Superior temporal gyrus (tissue), 1 donor: Measurements from ENCODE around the gene DPYD.

Experiments
- DNase-seq: peaks from one replicate; pipeline ENCODE4 v3.0.0-alpha.2; 2016; ENCODE audit errors: extremely low spot score

Gene DPYD

DNA sequence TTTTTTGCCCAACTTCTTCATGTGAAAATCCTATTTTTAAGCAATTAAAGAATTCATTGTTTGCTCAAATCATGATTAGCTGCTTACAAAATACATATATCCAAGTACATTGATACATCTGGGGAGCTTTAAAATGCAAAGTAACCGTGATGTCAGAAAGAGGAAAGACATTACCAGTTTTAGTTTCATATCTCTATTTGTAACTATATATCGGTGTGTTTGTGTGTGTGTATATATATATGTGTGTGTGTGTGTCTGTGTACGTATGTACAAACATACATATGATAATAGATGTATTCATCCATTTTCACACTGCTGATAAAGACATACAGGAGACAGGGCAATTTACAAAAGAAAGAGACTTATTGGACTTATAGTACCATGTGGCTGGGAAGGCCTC lies 310.1 kb downstream of the DPYD start:
- no peak for DNase-seq

DNA sequence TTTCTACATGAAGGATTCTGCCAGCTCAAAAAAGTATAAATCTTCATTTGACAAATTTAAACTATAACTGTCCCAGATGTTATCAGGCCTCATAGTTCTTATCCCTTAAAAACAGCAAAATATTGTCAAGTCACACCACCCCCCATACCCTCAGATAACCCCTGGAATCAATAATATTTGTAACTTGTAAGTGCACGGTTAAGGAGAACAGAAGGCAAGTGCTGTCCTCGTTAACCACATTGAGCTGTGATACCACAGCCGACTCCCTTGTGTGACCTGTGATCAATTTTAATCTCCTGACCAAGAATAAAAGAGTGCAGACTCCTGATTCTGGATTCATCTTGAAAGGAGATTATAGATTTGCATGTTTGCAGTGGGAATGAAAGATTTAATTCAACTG lies 310.7 kb downstream of the DPYD start:
- DNase-seq = no peak

DNA sequence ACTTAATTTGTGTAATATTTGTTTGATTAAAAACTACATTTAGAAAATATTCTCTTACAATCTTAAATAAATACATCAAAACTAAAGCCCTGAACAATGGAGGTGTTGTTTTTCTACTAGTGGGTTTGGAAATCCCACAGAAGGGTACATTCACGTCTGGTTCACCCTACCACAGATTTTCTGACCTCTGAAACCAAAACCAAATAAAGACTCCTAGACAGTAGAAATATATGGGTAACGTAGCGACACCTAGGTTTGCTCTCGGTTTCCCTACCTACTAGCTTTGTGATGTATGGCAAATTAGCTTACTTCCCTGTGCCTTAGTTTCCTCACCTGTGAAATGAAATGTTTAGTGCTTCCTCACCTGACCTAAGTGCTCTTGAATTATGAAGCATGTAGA lies 312.6 kb downstream of the DPYD start:
- no peak for DNase-seq

DNA sequence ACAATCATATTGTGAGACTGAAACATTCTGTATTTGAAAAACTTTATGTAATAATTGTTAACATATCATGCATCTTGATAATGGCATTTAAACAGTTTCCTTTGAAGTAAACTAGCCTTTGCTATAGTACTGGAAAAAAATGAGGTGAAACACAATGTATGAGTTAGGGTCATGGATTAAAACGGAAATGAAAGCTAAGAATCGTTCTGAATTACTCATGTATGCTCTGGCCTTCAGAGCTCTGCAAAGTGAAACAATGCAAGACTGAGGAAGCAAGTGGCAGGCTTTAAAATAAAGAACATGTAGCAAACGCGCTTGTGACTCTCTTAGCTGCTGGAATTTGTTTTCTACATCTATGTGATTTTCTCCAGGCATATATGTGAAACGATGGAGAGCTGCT lies 317.1 kb downstream of the DPYD start:
- DNase-seq = no peak

DNA sequence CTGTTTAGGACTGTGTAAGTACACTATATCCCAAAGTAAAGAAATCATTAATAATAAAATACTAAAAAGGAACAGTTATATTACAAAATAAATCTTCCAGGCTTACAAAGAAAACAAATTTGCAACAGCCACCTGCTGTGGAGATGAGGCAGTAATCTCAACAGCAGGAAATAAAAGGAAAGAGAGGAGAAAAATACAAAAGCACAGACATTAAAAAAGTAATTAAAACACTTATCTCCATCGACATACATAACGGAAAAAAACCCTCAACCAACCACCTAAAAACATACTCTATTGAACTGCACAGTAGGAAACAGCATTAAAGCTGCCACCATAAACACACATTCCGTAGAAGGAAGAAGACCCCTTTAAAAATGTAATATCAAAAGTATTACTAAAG lies 317.6 kb downstream of the DPYD start:
- DNase-seq = no peak

DNA sequence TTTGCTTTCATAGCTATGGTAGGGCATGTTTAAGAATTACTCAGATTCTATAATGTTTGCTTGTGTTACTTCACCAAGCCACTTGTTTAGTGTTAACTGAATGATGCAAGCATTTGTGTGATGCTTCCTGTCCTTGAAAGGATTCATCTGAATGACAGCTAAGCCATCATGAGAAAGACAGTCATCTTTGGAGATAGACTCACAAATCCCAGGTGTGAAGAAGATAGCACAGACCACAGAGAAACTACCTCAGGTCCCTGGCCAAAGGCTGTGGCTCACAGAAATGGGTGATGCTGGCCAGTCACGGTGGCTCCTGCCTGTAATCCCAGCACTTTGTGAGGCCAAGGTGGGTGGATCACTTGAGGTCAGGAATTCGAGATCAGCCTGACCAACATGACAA lies 321.4 kb downstream of the DPYD start:
- no peak for DNase-seq

DNA sequence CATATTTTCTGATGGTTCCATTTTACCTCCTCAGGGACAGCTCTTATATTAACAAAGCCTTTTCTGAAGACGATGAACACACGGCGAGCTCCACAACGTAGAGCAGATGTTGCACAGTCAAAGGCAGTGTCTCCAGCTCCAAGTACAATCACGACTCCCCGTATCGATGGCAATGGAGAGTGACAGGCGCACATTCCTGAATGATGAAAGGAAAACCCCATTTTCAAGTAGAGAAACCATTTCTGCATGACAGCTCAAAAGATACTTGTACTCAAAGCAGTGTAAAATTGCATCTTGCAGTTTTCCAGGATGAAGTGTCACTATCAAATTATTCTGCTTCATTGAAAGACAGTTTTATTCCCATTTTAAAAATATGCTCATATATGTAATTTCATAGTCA lies 327.6 kb downstream of the DPYD start:
- no peak for DNase-seq

DNA sequence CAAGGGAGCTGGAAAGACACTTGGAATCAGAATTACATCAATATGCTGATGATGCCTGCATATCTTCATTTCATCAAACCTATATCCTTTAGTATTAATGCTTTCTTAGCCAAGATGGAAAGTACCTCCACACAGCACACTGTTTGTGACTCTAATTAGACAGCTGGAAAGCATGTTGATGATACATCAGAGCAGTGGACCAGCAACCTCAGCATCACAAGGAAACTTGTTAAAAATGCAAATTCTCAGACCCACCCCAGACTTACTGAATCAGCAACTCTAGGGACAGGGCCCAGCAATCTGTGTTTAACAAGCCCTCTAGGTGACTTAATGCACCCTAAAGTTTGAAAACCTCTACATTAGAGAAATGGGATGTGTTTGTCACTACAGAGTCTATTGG lies 332.1 kb downstream of the DPYD start:
- no peak for DNase-seq

DNA sequence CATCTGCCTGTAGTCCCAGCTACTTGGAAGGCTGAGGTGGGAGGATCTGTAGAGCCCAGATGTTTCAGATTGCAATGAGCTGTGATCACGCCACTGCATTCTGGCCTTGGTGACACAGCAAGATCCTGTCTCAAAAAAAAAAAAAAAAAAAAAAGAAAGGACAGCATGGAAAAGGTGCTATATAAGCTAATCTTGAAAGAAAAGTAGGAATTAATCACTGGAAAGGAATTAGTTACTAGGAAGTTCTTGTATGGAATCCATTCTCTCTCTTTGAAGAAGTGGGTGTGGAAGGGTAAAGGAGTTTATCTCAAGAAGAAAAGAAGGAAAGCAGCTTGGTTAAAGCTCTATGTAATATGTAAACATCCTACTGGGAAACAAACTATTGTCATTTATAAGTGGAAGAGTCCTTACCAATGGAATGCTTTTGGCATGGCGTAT lies 339.2 kb downstream of the DPYD start:
- no peak for DNase-seq

DNA sequence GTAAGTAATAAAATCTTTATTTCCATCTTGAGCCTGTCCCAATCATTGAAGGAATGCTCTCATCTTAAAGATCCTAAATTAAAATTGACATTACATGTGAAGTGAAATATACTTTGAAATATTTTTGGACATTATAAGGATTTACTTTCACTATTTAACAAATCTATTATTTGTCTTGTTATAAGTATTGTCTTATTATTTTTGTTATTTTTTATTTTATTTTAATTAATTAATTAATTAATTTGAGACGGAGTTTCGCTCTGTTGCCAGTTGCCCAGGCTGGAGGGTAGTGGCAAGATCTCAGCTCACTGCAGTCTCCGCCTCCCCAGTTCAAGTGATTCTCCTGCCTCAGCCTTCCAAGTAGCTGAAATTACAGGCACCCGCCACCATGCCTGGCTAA lies 343.2 kb downstream of the DPYD start:
- no peak for DNase-seq

DNA sequence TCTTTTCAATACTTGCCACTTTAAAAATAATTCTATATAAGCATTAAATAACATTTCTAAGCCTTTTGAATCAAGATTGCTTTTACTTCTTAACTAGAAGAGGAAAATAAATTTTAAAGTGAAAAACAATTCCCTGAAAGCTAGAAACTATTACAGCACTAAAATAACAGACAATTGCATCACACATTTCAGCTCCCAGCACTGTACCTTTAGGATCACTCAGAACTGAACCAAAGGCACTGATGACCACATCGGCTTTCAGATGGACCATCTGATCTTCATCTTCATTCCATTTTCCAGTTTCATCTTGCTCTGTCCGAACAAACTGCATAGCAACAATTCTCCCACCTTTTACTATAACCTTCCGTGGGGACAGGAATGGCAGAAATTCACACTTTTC lies 347.3 kb downstream of the DPYD start:
- no peak for DNase-seq

DNA sequence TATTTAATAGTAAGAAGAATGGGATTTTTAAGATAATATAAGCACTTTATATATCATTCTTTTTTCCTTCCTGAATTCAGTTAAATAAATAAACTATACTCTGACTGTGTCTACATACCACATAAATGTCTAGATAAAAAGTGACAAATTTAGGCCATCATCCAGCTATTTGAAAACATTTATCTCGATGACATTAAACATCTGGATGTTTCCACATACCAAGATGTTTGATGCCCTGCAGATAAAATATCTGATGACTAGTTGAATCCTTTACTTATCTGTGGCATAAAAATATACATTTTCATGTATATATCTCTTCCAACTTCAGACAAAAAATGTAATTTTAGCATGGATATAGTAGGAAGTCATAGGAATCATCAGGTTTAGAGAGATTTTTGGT lies 348.3 kb downstream of the DPYD start:
- DNase-seq = no peak

DNA sequence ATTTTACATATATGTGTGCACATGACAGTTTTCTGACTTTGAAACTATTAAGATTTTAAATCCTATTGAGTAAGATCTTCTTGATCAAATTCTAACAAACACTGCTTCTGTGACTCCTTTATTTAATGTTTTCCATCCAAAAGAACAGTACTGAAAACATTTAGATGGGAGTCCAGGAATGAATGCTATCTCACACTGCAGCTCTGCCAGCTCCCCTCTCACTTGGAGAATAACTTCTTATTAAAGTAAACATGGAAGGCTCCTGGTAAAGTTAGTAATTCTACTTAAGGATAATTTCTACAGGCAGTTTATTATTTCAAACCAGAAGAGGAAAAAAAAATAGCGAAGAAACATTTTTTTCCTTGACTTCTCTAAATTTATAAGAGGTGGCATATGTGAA lies 349.1 kb downstream of the DPYD start:
- DNase-seq = no peak

DNA sequence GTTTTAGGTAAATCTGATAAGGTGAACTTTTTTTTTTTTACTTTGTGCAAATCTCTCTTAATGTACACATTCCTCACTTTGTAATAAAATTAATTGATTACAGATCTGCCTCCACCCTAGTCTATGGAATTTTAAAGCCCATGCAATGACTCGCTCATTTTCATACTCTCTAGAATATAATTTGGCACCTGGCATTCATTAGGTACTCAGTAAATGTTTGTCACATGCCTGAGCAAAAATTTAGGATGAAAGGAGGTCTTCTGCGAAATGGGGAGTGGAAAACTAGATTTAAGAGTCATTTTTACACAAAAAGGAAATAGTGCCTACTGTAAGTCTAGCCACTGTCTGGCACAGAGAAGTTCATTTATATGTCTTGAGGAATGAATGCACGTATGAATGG lies 350.1 kb downstream of the DPYD start:
- no peak for DNase-seq

DNA sequence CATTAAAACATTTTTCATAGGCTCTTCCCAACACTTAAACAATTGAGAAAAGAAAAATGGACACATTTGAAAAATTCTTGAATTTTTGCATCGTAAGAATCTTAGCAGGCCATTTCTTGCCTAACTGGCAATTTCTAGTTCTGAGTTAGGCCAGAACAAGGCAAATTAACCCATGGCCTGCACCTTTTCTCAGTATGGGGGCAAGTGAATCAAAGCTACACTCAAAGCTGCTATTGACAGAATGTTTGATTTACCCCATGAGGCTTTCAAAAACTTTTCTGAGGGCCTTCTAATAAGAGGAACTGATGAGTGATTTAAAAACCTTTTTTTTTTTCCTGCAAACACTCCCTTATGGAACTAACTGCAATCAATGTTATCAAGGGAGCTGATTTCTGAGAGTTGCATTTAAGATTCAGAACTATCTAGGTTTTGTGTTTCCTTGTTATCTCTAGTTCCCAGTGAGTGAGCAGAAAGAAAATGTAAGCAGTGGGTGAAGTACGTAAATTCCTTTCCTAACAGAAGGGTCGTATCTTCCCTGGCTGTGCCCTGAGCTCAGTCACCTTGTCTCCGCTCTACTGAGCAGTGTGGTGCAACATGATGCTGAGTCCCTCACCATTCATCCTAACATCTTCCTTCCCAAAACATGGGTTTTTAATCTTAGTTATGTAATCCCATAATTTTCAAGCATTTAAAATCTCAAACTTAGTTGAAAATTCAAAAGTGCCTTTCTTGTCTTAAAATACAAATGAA lies 353.7 kb downstream of the DPYD start:
- DNase-seq = no peak

DNA sequence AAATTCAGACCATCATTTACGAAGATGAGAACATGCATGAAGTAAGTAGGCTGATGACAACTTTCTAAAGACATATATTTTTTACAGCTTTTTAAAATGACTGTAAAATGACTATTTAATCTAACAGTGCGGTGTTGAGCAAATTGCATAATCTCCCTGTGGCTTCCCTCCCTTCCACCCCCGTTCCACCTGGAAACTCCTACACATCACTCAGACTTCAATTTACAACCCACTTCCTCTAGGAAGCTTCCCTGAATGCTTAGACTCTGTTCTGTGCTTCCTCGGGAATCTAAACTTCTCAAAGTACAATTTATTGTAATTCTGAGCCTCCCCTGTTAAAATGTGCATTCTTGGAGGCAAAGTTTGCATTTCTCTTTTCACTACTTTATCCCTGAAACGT lies 354.9 kb downstream of the DPYD start:
- DNase-seq = no peak

DNA sequence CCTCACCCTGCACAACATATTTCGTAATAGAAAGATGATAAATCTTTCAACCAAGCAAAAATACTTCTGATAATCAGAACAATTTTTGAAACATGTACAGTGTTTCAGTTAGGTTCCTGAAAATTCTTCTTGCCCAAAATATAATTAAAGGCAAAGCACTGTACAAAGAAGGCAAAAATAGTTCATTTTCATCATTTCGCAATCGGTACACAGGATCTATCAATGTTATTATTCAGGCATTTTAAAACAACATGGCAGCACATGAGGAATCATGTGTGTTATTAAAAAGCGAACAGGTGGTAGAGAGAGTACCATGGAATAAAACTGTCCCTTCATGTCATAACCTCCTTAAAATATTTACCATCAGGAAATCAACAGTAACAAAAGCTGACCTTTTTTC lies 356.9 kb downstream of the DPYD start:
- DNase-seq = no peak

DNA sequence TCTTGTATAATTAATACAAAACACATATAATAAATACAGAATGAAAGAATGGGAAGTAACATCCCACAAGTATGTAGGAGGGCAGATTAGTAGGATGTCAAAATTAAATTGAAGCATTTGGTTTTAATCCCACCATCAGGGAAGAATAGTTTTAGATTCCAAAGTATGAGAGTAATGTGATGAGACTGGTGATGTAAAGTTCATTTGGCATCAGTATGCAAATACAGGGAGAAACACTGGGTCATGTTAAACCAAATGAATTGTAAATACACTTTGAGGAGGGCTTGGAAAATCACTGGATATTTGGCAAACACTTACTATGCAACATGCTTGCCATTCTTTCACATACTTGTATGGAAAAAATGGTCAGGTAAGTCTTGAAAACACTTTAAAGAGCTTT lies 358.8 kb downstream of the DPYD start:
- no peak for DNase-seq

DNA sequence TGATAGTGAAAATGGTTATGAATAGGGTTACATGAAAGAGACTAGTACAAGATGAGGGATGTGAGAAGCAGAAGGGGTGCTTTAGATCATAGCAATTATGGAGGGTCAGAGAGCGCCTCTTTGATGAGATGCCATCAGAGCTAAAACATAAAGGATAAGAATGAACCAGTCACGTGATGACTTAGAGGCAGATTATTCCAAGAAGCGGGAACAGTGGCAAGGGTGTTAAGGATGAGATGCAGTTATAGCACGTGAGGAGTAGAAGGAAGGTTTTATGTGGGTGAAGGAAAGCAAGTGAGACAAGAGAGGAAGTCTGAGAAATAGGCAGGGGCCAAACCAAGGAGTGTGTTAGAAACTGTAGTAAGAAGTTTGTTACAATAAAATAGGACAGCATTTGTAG lies 360.1 kb downstream of the DPYD start:
- no peak for DNase-seq

DNA sequence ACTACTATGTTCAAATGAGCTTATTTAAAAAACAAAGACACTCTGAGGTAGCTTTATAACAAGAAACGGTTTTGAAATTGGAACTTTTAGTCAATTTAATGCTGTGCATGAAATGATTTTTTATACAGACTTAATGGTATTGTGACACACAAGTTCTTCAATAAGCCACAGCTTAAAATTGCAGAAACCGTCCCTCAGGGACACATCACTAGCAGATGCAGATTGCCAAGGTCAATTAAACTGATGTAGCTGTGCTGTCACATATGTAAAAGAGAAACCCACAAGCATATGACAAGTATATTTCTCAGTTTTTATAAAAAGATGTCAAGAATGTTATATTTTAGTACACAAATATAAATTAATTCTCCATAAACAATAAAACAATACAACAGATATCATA lies 366.9 kb downstream of the DPYD start:
- DNase-seq = no peak

DNA sequence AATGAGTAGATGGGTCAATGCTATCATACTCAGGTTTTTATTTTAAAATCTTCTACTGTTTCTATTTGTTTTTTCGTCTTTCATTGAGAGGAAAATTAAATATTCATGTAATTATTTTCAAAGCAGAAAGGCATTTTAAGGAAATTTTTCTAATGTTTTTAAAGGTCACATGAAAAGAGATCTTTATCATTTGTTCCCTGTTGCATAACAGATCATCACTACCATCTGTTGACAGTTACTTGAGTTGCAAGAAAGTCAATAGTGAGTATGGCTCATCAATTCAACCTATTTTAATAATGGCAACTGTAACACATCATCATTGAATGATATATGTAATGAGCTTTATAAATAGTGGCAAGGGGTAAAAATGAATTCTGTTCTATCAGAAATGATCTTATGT lies 369.7 kb downstream of the DPYD start:
- no peak for DNase-seq

DNA sequence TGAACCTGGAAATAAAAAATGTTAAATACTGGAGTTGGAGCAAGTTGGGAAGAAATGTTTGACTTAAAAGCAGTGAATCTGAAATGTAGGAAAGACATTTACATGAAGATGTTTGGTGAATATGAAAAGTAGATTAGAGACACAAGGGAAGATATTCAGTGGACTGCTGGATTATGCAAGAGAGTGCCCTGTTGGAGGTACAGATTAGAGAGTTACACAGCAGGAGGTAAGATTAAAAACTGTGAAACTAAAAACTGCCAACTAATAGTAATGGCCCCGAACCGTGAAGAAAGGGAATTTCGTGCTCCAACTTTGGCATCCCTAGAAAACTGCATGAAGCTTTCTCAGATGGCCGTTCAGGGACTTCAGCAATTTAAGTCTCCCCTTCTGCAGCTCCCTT lies 375.4 kb downstream of the DPYD start:
- no peak for DNase-seq

DNA sequence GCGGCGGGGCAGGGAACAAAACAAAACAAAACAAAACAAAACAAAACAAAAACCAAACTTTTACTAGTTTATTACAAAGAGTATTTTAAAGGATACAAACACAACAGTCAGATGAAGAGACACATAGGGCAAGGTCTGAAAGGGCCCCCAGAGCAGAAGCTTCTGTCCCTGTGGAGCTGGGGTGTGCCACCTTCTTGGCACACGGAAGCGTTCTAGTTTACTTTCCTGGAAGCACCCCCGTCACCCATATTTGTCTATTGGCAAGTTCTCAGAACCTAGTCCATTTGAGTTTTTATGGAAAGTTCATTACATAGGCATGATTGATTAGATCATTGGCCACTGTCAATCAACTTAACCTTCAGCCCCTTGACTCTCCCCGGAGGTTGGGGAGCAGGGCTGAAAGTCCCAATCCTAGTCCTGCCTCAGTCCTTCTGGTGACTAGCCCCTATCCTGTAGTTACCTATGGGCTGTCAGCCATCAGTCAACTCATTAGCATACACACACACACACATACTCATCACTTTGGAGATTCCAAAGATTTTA lies 380.4 kb downstream of the DPYD start:
- DNase-seq = no peak

DNA sequence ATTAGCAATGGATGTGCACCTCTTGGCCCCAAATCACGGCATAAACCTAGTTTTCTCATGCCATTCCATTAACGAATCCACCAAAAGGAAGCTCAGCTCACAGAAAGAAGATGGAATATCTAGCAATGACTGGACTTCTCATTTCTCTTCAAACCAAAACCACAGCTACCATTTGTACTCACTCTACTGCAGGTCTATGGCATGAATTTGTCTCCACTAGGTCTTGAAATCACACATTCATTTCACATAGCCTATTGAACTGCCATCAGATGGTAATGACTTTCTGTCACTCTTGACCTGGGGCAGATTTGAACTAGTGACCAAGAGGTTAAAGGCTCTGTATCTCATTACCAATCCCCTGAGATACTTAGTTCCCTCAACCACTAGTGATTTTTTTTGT lies 382.7 kb downstream of the DPYD start:
- no peak for DNase-seq
